ENCODE measurements around the gene FNDC3B.

The FNDC3B gene

DNA sequence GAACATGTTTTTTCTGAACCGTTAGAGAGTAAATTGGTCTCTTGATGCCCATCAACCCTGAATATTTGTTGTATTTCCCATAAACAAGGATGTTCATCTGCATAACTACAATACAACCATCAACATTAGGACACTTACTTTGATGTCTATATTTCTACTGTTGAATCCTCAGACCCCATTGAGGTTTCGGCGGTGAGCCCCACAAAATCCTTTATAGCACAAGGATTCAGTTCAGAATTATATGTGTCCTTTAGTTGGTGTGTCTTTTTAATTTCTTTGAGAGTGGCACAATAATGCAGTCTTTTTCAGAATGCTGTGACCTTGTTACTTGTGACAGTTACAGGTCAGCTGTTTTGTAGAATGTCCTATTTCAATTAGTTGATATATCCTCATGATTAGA lies 158.0 kb downstream of the FNDC3B start:
- H3K27ac ChIP-seq (ENCODE audit: low read depth, low read length, poor library complexity, severe bottlenecking): no peak overlapping the region
- TF ChIP-seq CTCF (IDR thresholded peaks at IDR 0.05; ENCODE audit: low read length): no peak
- TF ChIP-seq EZH2 (IDR thresholded peaks at IDR 0.05; ENCODE audit: borderline replicate concordance, low read length): no peak
- H3K27me3 ChIP-seq (ENCODE audit: insufficient read depth, low read length): no peaks in the 10 kb centered on the region
- no peaks in the 10 kb centered on the region for H3K9me2 ChIP-seq (ENCODE audit: low read depth, low read length)
- no peaks in the 10 kb centered on the region for H3K36me3 ChIP-seq (ENCODE audit: insufficient read depth, low read length)
- no peak overlapping the region for H3K9ac ChIP-seq (ENCODE audit: low read length)
- H3K4me1 ChIP-seq (ENCODE audit: insufficient read depth, low read length, severe bottlenecking): no peaks in the 10 kb centered on the region
- no peaks in the 10 kb centered on the region for H3K79me2 ChIP-seq (ENCODE audit: insufficient read depth, low read length)
- no peak overlapping the region for H3K4me2 ChIP-seq (ENCODE audit: low read length)
- no peak overlapping the region for H2AFZ ChIP-seq (ENCODE audit: low read length)
- no peaks in the 10 kb centered on the region for H3F3A ChIP-seq (ENCODE audit: insufficient read depth, low read length)
- H4K20me1 ChIP-seq (ENCODE audit: insufficient read depth, low read length): no peaks in the 10 kb centered on the region
- H3K9me3 ChIP-seq (ENCODE audit: low read length): no peaks in the 10 kb centered on the region
- no peak overlapping the region for H3K4me3 ChIP-seq (ENCODE audit: low read depth, low read length, poor library complexity, severe bottlenecking)

DNA sequence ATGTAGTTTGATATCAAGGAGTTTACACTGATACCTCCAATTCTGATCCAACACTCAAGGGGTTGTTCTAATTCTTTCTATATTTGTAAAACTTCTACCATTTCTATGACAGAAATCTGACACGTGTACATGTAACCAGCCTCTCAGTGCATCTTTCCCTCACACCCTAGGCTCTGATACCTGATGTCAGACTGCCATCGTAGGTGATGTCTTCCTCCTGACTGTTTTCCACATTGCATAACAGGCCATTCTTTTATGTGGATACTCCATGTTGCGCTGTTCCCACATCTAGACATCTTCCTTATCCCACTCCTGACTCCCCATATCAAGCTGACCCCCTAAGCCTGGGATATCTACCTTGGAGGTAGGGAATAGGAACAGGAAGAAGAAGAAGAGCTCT lies 159.1 kb downstream of the FNDC3B start:
- H3K27ac ChIP-seq (ENCODE audit: low read depth, low read length, poor library complexity, severe bottlenecking): no peak overlapping the region
- no peaks in the 10 kb centered on the region for H3K9me2 ChIP-seq (ENCODE audit: low read depth, low read length)
- no peak overlapping the region for H2AFZ ChIP-seq (ENCODE audit: low read length)
- no peaks in the 10 kb centered on the region for H3K79me2 ChIP-seq (ENCODE audit: insufficient read depth, low read length)
- H3K4me1 ChIP-seq (ENCODE audit: insufficient read depth, low read length, severe bottlenecking): no peaks in the 10 kb centered on the region
- no peaks in the 10 kb centered on the region for H3K9me3 ChIP-seq (ENCODE audit: low read length)
- H3K9ac ChIP-seq (ENCODE audit: low read length): no peak overlapping the region
- no peaks in the 10 kb centered on the region for H3F3A ChIP-seq (ENCODE audit: insufficient read depth, low read length)
- no peak overlapping the region for H3K4me3 ChIP-seq (ENCODE audit: low read depth, low read length, poor library complexity, severe bottlenecking)
- H3K4me2 ChIP-seq (ENCODE audit: low read length): no peak overlapping the region
- H3K36me3 ChIP-seq (ENCODE audit: insufficient read depth, low read length): no peaks in the 10 kb centered on the region
- H4K20me1 ChIP-seq (ENCODE audit: insufficient read depth, low read length): no peaks in the 10 kb centered on the region
- no peaks in the 10 kb centered on the region for H3K27me3 ChIP-seq (ENCODE audit: insufficient read depth, low read length)
- TF ChIP-seq CTCF (IDR thresholded peaks at IDR 0.05; ENCODE audit: low read length) (no peak), EZH2 (IDR thresholded peaks at IDR 0.05; ENCODE audit: borderline replicate concordance, low read length) (no peak)

DNA sequence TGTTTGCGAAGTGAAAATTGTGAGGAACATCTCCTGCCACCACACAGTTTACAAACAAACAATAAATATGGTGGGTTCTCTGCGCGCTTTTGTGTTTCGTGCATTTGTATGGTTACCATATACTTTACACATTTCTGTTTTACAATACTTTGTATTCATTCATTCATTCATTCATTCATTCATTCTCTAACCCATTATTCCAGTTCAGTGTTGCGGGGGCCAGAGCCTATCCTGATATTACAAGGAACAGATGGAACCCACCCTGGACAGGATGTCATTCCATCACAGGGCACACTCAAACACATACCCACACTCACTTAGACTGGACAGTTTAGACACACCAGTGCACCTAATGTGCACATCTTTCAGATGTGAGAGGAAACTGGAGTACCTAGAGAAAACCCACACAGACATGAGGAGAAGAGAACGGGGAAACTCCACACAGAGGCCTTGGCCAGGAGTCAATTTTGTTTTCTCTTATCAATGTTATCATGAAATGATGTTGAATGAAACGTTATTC lies 160.5 kb downstream of the FNDC3B start:
- Histone ChIP-seq H3K27ac (ENCODE audit: low read depth, low read length, poor library complexity, severe bottlenecking) (no peak overlapping the region), H2AFZ (ENCODE audit: low read length) (no peak overlapping the region), H3K4me1 (ENCODE audit: insufficient read depth, low read length, severe bottlenecking) (no peaks in the 10 kb centered on the region), H3K79me2 (ENCODE audit: insufficient read depth, low read length) (no peaks in the 10 kb centered on the region), H3K9me3 (ENCODE audit: low read length) (no peaks in the 10 kb centered on the region), H3K4me3 (ENCODE audit: low read depth, low read length, poor library complexity, severe bottlenecking) (no peak overlapping the region), H3K4me2 (ENCODE audit: low read length) (no peak overlapping the region), H3K27me3 (ENCODE audit: insufficient read depth, low read length) (no peaks in the 10 kb centered on the region), H3K9me2 (ENCODE audit: low read depth, low read length) (no peaks in the 10 kb centered on the region), H3K9ac (ENCODE audit: low read length) (no peak overlapping the region), H3F3A (ENCODE audit: insufficient read depth, low read length) (no peaks in the 10 kb centered on the region), H4K20me1 (ENCODE audit: insufficient read depth, low read length) (no peaks in the 10 kb centered on the region), H3K36me3 (ENCODE audit: insufficient read depth, low read length) (no peaks in the 10 kb centered on the region)
- TF ChIP-seq CTCF (IDR thresholded peaks at IDR 0.05; ENCODE audit: low read length): no peak
- no peak for TF ChIP-seq EZH2 (IDR thresholded peaks at IDR 0.05; ENCODE audit: borderline replicate concordance, low read length)

Measured in OCI-LY1 (cell line).